ENCODE measurements around the gene NUB1.
A peak's percentile ranks its signal among the peaks of the same experiment; 100 is the strongest.

NUB1 gene

DNA sequence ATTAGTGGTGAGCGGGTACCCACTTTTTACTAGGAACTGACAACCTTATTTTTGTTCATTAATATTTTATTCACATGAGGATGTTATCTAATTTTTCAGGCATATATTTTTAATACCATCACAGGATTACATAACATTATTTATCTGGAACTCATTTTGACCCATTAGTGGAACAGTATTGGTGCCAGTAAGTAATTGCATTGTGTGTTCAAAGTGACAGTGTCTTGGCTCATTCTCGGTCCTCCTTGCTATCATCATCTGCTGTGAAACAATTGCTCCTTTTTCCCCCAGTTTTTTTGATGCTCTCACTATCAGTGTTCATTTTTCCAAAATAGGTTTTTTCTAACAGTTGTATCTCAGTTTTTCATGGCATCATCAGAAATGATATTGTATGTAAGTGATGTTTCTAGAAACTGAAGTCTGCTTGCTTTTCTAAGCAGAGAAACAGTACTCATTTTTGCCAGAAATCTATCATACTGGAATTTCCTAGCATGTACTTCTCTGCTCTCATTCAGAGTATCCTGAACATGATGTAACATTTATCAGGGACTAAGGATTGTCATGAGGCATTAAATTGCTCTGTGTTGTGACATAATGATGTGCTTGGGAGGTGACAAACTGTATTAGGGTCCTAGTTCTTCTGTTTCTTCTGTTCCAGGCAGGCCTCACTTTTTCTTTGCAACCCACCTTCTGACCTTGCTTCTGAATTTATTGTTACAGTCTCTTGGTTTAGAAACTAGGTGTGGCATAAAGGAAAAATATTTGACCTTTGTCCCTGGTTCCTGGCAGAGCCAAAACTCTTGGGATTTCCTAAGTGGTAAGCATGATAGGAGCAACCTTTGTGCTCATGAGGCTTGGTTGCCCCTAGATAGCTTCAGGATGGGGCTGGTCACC is 4.2 kb downstream of the NUB1 start:
- DNase-seq (ENCODE audit: low read depth, low spot score): no peak

DNA sequence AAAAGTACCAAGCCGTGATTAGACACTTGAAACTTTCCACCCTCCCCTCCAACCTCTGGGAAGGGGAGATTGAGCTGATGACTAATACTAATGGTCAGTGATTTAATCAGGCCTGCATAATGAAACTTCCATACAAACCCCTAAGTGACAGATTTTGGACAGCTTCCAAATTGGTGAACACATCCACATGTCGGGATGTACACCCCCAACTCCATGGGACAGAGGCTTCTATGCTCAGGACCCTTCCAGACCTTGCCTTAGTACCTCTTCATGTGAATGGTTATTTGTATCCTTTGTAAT is 4.8 kb downstream of the NUB1 start:
- DNase-seq (ENCODE audit: low read depth, low spot score): no peak

DNA sequence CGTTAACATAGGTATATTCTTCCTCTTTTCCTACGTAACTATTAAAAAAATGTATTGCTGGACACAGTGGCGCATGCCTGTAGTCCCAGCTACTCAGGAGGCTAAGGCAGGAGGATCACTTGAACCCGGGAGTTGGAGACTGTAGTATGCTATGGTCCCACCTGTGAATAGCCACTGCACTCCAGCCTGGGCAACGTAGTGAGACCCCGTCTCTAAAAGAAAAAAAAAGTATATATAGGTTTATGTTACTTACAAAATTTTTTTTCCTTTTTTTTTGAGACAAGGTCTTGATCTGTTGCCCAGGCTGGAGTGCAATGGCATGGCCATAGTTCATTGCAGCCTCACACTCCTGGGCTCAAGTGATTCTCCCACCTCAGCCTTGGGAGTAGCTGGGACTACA is 5.6 kb downstream of the NUB1 start:
- no peak for DNase-seq (ENCODE audit: low read depth, low spot score)

DNA sequence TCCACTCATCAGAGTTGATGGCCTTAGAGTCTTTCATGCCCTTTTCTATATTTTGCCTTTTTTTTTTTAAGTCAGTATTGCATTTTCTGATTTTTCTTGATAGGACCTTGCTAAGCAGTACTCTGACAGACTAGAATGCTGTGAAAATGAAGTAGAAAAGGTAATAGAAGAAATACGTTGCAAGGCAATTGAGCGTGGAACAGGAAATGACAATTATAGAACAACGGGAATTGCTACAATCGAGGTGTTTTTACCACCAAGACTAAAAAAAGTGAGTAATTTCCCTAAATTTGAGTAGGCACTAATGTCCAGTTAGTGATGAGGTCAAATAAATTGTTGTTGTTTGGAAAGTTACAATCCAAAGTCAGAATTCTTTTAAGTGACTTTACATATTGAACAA is 7.4 kb downstream of the NUB1 start:
- no peak for DNase-seq (ENCODE audit: low read depth, low spot score)

DNA sequence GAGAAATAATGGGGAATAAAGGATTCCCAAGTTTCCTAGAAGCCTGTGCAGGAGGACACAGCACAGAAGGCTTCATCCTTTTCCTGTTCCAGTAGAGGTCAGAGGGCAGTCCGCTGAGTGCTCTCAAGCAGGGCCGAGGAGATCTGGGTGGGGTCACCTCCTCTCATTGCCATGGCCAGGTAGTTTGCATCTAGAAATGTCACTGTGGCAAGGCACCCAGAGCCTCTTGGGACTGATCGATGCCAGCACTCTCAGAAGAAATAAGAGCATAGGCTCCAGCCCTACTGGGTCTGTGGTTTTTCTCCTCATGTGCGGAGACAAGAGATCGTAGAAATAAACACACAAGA is 7.9 kb downstream of the NUB1 start:
- DNase-seq (ENCODE audit: low read depth, low spot score): no peak

DNA sequence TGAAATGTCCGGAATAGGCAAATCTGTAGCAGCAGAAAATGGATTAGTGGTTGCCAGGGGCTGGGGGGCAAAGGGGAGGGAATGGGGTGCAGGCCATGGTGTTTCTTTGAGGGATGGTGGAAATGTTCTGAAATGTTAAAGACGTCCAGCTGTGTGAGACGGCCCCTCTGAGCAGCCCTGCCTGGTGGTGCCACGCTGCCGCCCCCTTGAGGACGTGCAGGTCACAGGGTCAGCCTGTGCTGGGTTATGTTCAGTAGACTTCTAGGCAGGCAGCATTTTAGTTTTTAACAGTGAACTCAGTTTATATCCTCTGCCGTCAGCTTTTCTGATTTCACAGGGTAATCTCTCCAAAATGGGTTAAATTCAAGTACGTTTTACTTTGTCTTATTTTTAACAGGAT is 9.4 kb downstream of the NUB1 start:
- no peak for DNase-seq (ENCODE audit: low read depth, low spot score)

DNA sequence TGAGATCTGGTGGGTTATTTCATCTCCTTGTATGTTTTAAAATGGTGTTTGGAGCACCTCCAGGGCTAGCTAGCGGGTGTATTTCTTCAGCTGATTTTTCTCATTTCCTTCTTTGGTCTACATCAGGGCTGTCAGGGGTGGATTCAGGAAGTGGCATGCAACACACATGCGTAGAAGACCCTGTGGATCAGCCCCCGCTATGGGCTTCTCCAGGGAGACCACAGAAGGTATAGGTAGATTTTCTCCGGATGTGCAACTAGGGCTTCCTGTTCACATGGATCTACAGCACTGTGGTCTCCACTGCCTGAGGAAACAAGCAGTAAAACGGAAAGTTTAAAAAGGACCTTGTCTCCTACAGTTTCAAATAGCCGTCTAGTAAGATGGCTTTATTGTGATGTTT is 10.4 kb downstream of the NUB1 start:
- no peak for DNase-seq (ENCODE audit: low read depth, low spot score)

DNA sequence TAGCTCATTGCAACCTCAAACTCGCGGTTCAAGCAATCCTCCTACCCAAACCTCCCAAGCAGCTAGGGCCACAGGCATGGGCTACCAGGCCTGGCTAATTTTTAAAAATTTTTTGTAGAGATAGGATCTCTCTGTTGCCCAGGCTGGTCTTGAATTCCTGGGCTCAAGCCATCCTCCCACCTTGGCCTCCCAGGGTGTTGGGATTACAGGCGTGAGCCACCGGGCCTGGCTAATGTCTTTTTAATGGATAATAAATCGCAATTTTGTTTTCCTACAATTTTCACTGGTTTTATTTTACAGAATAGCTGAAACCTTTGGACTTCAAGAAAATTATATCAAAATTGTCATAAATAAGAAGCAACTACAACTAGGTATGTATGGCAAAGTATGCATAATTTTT is 10.9 kb downstream of the NUB1 start:
- DNase-seq (ENCODE audit: low read depth, low spot score): no peak

DNA sequence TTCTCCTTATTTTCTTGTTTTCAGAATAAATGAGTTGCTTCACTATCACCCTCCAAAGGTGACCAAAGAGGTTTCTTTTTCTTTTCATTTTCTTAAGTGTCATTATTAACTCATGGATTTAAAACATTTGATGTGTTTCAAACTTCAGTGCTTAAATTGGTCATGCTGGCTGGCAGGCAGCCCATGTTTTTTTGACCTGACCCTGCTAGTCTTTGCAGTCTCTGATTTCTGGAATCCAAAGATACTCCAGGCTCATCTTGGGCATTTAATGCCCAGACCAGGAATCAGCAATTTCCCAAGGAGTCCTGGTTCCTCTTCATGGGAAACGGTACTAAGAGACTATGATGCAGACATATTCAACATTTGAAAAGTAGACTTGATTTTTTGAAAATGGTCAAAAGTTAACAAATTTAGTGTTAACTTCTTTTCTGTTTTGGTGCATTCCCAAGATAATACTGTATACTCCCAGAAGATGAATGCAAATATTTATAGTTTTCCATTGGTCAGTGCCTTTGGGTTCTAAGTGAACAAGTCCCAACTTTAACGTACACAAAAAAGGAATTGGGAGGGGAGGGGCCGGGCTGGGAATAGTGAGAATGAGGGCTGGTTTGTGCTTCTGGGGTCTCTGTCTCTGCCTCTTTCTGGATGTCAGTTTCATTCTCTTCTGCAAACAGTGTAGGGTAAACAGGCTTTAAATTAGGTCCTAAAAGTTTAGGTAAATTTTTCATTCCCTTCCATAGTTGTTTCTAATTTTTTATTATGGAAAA is 19.8 kb downstream of the NUB1 start:
- no peak for DNase-seq (ENCODE audit: low read depth, low spot score)

DNA sequence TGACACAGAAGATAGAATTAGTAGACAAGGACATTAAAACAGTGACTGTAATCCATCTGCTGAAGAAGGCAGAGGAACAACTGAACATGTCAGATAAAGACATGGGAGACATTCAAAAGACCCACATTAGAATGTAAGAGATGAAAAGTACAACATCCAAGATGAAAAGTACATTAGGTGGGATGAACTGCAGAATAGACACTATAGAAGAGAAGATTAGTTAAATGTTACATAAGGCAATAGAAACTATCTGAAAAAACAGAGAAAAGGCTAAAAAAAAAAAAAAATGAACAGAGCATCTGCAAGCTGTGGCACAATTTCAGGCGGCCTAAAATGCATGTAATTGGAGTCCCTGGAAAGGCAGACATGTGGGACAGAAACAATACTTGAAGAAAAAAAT is 21.6 kb downstream of the NUB1 start:
- DNase-seq (ENCODE audit: low read depth, low spot score): no peak

DNA sequence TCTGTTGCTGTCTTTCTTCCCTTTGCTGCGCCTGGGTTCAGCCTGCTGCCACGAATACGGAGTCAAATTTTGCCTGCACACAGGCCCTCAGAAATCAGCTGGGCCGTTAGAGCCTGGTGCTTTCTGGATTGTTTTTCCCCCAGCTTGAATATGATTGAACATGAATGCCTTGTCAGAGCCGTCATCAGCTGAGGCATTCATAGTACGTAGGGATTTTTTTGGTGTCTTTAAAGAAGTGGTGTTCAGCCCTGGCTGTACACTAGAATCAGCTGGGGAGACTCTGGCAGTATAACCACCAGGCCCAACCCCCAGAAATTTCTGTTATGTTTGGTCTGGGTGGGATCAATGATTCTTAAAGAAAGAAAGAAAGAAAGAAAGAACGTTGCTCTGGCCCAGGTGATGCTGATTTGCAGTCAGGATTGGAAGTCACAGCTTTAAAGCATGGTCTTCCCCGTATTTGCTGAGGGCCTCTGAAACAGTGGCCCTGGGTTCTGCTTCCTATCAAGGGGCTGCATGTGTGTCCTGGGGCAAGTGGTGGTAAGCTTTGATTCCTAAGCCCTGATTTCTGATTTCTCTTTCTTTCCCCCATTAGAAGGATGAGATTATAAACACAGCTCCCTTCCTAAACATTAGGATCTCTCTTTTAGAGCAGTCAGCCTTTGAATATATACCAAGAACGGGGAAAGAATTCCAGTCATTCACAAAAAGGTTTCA is 24.7 kb downstream of the NUB1 start:
- DNase-seq (ENCODE audit: low read depth, low spot score): no peak

DNA sequence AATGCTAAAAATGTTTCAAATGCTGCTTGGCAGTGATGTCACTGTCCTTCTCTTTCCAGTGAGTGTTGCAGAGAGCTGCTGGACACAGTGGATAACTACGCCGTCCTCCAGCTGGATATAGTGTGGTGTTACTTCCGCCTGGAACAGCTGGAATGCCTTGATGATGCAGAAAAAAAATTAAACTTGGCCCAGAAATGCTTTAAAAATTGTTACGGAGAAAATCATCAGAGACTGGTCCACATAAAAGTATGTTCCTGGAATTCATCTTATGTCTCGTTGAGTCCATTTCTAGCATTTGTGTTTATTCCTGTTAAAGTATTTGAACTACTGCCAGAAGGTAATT is 25.2 kb downstream of the NUB1 start:
- no peak for DNase-seq (ENCODE audit: low read depth, low spot score)

DNA sequence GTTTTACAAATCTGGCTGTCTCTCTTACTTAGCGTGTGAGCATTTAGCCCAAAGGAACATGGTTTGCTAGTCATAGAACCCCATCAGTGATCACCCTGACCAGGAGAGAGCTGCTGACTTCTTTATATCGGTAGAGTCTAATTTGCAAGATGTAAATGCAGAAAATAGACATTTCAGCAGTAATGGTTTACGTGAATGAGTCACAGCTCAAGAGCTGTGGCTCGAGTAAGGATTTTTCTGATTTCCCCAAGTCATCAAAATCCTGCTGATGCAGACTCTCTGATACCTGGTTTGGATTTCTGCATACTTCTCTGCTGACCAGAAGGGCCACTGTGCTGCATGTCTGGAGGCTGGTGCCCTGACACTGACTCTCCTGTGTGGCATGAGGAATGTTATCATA is 25.7 kb downstream of the NUB1 start:
- no peak for DNase-seq (ENCODE audit: low read depth, low spot score)

DNA sequence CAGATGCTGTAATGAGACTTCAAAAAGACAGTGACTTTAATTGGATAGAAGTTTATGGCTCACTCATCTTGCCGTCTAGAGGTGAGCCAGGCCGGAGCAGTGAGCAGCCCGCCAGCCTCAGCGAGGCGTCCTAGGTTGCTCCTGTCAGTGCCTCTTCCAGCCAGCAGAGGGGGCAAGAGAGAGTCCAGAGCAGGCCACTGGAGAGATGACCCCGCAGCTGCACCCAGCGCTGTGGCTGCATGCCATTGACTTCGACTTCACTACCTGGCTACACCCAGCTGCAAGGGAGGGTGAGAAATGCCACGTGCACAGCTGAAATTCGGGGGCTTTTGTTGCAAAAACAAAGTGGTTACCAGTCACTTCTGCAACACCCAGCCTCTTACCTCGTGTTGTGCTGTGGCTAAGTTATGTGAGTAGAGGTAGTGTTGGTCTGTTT is 26.5 kb downstream of the NUB1 start:
- peak; percentile 52 for DNase-seq (ENCODE audit: low read depth, low spot score)

DNA sequence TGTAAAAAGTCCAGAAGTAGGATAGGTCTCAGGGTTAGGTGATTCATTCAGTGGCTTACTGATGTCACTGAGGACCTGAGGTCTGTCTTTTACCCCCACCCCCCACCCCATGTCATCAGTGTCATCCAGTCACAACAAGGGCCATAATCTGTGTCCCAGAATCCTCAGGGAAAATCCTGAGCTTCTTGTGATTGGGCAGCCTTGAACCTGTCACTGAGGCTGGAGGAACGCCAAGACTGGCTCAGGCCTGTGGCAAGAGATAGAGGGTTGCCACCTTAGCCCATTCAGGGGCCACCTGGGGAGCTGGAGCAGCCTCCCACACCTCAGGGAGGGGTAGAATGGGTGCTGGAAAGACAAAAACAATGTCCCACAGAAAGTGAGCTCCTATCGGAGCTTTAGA is 29.7 kb downstream of the NUB1 start:
- no peak for DNase-seq (ENCODE audit: low read depth, low spot score)

DNA sequence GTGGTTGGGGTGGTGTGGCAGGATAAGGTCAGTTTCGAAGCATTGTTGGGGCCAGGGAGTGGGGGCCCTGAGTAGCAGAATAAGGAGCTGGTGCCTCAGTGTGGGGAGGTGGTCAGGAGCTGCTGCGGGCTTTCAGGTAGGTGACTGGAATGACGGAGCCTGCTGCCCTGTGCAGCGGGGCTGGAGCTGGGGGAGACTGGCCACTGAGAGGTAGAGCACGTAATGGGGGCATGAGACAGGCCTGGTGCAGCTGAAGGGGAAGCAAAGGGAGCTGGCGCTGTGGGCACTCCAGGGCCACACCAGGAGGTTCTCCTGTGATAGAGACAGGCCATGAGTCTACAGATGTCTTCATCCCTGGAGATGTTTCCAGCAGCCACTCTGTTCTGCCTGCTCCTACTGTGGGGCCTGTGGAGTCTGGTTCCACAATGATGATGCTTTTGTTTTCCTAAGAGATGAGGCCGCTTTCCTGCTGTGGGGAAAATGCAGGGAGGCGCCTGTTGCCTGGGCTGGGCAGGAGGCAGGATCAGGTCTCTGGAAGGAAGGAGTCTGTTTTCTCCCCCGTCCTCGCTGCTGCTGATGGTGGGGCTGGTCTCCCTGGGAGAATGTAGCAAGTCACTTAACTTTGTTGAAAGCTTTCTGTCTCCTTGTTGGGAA is 31.1 kb downstream of the NUB1 start:
- no peak for DNase-seq (ENCODE audit: low read depth, low spot score)

DNA sequence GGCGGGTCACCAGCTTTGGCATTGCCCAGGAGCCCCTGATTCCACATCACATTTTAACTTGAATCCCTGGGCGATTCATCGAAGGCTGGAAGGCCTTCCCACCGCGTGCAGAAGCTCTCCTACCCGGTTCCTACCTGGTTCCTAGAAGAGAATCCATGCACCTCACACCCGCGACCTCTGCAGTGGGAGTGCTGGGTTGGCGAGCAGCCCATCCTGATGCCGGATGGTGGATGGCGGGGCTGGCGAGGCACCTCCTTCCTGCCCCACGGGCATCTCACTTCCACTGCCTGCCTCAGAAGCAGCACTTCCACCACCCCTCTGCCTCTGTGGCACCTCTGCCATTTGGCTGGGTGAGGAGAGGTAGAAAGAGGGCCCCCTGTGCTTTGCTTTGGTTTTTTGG is 32.0 kb downstream of the NUB1 start:
- DNase-seq (ENCODE audit: low read depth, low spot score): no peak

DNA sequence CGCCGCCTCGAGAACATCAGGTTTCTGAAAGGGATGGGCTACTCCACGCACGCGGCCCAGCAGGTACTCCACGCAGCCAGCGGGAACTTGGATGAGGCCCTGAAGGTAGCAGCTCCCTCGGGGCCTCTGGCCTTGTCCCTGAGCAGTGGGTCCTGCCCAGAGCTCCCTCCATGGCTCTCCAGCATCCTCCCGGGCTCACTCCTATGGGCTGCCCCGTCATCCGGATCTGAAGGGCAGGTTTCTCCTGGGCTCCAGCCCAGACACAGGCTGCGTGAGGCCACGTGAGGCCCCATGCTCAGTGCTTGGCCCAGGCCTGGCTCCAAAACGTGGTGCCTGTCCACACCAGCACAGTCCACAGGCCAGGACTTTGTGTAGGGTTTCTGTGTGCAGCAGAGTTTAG is 32.5 kb downstream of the NUB1 start:
- DNase-seq (ENCODE audit: low read depth, low spot score): no peak

DNA sequence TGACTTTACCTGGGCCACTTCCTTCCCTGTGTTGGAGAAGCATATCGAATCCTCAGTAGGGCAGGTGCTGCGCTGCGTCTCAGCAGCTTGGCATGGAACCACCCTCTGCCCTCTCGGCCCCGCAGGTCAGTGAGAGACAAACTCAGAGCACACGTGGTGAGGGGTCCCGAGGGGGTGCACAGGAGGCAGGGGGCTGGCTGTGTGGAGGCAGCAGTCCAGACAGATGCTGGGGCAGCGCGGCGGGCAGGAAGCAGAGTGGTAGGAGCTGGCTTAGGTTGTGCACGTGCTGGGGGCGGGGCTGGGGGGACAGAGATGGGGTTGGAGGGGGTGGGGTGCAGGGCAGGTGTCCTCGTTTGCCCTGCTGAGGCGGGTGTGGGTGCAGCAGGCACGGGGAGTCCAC is 33.1 kb downstream of the NUB1 start:
- DNase-seq (ENCODE audit: low read depth, low spot score): no peak

DNA sequence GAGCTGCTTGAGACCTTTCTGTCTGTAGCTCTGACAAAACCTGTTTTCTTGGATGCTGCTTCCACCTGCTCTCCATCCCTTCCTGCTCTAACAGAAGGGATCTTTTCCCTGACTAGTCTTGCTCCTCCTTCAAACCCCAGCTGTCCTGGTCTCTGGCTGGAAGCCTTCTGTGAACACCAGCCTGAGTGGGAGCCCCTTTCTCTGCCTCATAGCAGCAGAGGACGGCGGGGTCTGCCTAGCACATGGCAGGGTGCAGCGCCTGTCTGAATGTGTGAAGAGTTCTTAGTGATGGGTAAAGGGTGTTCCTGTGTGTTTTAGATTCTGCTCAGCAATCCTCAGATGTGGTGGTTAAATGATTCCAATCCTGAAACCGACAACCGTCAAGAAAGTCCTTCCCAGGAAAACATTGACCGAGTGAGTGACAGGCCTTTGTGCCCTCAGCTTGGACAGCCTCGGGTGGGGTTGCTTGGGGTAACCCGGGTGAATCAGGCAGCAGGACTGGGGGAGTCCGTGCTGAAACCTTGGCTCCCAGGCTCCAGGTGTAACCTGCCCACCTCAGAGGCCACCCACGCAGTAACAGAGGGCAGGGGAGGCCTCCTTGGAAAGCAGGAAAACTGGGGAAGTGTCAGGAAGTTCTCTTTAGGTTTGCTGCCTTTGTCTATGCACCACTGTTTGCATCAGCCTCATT is 34.1 kb downstream of the NUB1 start:
- no peak for DNase-seq (ENCODE audit: low read depth, low spot score)

DNA sequence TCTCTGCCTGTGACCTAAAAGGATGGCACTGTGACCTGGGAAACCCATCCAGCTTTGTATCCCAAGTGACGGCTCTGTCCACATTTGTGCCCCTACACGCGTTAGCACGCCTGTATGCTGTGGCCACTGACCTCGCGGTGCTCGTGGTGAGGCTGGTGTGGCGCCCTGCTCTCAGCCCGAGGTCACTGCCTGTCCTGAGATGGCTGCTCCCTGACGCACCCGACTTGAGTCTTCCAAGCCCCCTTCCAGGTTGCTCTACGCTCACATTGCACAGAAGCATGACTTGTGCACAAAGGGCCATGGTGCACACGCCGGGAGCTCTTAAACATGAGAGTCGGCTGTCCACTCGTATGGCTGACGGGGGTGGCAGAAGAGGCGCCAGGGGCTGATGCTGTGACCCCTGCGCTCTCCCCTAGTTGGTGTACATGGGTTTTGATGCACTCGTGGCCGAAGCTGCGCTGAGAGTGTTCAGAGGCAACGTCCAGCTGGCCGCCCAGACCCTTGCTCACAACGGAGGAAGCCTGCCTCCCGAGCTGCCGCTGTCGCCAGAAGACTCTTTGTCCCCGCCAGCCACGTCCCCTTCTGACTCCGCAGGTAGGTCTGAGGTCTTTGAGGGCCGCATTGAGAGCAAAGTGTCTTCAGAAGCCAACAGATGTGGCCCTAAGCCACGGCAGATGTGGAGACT is 34.7 kb downstream of the NUB1 start:
- no peak for DNase-seq (ENCODE audit: low read depth, low spot score)

All from activated naive CD8-positive, alpha-beta T cell treated with anti-CD3 and anti-CD28 coated beads, Interleukin-2, amount 50 U/mL, for 16 hours (primary cell).